NCI-H526 (cell line): ENCODE results near the gene HCFC2.
"Not testable (repeated sequence)": the region's sequence is repeated elsewhere in the genome, so short reads cannot be mapped to it uniquely, and the experiment has no call there.

Experiments used
- DNase-seq, 2 experiments: peaks; one replicate each; lab custom pipeline; 2025; lab: John Stamatoyannopoulos, UW

Gene HCFC2

DNA sequence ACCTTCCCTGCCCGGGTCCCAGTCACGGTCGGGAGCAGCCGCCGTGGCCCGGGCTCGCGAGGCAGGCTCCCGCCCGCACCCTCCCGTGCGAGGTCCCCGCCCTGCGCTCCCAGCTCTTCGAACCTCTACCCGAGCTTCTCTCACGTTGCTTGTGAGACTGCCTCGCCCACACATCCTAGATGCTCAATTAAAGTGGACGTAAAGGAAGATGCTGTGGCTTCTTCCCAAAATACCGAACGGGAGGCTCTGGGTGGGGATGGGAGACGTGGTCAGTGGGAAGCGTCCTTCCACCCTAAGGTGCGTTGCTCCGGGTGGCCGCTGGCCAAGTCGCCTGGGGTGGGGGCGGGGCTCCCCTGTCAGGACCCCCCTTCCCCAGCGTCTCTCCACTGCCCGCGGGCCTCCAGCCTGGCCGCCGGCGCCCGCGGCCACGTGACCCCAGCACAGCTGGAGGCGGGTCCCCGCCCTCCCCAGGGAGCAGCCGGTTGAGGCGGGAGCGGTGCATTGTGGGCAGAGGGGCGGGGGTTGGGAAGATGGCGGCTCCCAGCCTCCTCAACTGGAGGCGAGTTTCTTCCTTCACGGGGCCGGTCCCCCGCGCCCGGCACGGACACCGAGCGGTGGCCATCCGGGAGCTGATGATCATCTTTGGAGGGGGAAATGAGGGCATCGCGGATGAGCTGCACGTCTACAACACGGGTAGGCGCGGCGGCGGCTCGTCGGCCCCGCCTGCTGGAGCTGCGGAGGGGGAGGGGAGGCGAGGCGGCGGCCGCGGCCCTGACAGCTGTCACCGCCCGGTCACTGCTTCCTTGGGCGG is at the start of gene HCFC2:
Gene HCFC2 (plus strand): TSS at position 501 of the 811 bp plus-strand sequence. CDS start 30 bp downstream, at position 531.
- DNase-seq: peak; percentile 66 to 93

DNA sequence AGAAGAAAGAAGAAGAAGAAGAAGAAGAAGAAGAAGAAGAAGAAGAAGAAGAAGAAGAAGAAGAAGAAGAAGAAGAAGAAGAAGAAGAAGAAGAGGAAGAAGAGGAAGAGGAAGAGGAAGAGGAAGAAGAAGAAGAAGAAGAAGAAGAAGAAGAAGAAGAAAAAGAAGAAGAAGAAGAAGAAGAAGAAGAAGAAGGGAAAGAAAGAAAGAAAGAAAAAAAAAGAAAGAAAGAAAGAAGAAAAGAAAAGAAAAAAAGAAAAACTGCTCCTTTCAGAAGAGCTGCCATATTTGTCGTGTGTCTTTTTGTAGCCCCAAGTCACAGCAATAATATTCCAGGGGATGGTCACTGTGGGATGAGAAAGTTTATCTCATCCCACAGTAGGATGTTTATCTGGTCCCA is 42.5 kb upstream of the HCFC2 start:
- DNase-seq: not testable (repeated sequence)

DNA sequence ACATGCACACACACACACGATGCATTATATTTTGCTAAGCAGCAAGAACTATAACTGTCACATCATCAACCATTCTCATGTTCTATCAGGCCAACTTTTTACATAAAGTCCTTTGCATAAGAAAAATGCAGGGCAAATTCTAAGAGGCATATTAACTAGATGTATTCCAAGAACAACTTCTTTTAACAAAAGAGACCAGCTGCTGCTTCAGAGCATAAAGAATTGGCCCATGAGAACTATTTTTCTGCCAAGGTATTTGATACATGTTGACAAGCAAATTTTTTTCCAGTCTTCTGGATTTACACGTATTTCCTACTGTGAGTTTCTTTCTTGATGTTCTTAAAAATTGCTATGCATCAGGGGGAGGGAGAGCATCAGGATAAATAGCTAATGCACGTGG is 41.5 kb upstream of the HCFC2 start:
- DNase-seq: no peak

DNA sequence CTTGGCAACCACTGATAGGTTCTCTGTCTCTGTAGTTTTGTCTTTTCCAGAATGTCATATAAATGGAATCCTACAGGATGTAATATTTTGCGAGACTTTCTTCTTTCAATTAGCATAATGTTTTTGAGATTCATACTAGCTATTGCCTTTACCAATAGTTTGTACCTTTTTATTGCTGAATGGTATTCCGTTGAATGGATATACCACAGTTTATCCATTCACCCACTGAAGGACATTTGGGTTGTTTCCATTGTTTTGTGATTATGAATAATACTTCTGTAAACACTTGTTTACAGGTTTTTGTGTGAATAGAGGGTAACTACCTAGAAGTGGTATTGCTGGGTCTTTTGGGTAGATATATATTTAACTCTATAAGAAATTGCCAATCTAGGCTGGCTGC is 40.6 kb upstream of the HCFC2 start:
- no peak for DNase-seq

DNA sequence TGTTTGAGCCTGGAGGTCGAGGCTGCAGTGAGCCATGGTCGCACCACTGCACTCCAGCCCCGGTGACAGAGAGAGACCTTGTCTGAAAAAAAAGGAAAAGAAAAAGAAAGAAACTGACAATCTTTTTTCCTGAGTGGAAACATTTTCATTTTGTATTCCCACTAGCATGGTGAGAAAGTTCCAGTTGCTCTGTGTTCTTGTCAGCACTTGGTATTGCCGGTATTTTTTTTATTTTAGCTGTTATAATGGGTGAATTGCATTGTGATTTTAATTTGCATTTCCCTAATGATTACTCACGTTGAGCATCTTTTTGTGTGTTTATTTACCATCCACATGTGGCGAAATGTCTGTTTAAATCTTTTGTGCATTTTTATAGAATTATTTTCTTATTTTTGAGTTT is 40.0 kb upstream of the HCFC2 start:
- DNase-seq: no peak

DNA sequence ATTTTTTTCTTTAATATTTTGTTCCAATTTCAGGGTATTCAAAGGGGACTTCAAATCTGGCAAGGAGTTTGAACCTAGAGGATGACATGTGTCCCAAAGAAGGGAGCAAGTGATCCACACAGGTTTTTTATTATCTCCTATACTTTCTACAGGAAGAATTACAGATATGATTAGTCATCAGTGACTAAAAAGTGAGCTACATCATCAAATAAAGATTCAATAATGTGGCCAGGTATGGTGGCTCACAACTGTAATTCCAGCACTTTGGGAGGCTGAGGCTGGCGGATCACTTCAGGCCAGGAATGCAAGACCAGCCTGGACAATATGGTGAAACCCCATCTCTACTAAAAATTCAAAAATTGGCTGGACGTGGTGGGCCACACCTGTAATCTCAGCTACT is 38.6 kb upstream of the HCFC2 start:
- no peak for DNase-seq

DNA sequence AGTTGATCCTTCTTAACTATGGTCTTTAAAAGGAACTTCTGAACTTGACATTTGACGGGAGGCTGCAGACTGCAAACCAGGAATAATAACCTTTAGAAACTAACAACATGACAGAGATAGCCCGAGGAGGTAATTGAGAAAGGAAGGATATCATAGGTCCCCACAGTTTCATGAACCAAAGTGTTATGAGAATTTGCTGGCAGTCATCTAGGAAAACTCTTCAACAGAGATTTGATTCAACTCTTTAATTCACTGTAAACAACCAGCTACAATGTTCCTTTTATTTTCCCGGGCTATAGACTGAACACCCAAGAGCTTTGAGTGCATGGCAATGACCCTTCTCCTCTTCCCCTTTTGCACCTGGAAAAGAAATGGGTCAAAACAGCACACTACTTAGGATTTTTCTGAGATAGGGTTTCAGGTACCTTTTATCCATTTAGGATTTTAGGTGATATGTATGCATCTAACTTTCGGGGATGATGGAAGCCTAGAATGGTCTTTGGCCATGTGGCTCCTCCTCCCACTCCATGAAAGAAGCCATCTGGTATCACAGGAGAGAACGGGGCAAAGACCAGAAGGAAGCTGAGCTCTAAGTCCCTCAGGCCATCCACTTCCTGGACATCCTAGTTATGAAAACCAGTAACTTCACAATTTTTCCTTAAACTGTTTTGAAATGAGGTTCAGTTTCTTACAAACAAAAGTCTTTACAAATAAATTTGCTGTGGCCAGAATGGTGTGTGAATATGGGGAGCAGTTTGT is 37.3 kb upstream of the HCFC2 start:
- no peak for DNase-seq

DNA sequence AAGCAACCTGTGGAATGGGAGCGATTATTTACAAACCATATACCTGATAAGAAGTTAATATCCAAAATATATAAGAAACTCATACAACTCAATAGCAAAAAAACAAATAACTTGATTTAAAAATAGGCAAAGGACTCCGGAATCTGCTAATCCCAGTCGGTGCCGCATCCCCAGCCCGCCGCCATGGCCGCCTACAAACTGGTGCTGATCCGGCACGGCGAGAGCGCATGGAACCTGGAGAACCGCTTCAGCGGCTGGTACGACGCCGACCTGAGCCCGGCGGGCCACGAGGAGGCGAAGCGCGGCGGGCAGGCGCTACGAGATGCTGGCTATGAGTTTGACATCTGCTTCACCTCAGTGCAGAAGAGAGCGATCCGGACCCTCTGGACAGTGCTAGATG is 33.7 kb upstream of the HCFC2 start:
- DNase-seq: not testable (repeated sequence)

DNA sequence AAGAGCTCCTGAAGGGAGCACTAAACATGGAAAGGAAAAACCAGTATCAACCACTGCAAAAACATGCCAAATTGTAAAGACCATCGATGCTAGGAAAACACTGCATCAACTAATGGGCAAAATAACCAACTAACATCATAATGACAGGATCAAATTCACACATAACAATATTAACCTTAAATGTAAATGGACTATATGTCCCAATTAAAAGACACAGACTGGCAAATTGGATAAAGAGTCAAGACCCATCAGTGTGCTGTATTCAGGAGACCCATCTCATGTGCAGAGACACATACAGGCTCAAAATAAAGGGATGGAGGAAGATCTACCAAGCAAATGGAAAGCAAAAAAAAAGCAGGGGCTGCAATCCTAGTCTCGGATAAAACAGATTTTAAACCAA is 28.2 kb upstream of the HCFC2 start:
- DNase-seq: not testable (repeated sequence)

DNA sequence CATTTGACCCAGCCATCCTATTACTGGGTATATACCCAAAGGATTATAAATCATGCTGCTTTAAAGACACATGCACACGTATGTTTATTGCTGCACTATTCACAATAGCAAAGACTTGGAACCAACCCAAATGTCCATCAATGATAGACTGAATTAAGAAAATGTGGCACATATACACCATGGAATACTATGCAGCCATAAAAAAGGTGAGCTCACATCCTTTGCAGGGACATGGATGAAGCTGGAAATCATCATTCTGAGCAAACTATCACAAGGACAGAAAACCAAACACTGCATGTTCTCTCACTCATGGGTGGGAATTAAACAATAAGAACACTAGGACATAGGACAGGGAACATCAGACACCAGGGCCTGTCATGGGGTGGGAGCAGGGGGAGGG is 24.6 kb upstream of the HCFC2 start:
- DNase-seq: not testable (repeated sequence)

DNA sequence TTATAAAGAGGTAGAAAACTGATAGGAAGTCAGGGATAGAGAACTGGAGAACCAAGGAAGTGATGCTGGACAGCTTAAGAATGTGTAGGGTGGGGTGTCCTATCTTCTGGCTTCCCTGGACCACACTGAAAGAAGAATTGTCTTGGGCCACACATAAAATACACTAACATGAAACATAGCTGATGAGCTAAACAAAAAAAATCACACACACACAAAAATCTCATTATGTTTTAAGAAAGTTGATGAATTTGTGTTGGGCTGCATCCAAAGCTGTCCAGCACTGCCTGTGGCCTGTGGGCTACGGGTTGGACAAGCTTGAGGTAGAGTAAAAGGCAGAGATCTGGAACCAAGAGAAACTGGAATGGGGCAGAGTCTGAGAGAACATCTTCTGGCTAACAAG is 21.8 kb upstream of the HCFC2 start:
- no peak for DNase-seq

DNA sequence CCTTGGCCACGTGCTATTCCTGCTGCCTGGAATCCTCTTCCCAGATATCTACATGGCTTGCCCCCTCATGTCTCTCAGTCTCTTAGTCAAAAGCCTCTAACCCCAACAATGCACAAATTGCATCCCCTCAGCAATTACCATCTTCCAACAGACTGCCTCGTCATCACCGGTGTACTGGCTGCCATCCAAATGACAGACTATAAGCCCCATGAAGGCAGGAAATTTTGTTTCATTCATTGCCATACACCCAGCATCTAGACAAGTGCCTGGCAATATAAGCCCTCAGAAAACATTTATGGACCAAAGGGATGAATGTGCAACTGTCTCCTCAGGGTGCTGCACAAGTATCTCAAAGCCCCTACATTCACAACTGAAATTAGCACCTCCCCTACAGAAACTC is 20.2 kb upstream of the HCFC2 start:
- DNase-seq: no peak

DNA sequence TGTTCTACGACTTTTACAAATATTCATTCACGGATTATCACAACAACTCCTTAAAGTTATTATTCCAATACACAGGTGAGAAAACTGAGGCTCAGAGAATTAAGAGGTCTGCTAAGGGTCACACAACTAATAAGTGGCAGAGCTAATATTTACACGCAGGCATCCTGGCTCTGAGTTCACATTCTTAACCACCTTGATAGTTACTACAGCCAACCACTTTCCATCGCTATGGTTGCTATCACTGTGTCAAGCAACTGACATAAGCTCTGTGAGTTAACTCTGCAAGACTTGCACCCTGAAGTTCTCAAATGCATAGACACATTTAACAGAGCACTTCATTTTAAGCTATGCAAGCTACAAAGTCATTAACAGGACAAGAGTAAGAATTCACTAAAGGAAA is 18.0 kb upstream of the HCFC2 start:
- no peak for DNase-seq

DNA sequence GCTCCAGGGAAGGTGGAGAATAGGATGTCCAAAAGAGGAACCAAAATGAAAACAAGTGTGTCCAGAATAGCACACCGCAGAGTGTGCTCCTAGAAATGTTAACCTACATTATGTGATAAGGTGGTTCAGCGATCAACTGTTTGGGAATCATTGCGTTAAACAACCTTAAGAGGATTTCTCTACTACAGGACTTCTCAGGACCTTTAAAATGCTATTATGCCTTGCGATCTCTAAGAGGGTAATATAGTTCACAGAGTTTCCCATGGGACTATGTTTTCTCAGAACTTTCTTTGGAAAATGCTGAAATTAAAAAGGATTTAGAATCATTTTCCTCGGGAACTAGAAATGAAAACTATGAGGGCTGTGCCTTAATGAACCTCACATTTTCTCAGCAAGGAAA is 16.2 kb upstream of the HCFC2 start:
- DNase-seq: no peak

DNA sequence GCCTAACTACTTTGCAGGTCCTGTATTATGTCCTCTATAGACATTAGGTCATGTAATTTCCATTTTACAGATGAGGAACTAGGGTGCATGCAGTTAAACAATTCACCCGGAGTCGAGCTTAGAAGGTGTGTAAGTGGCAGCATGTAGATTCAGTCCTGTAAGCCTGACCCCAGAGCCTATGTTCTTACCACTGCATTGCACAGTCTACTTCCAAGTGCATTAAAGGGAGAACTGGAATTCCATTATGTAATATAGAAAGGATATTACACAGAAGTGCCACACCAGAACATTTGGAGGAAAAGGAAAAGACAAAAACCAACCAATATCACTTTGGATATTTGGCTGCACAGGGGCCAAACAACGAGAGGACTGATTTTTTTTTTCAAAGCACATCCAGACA is 15.5 kb upstream of the HCFC2 start:
- DNase-seq: no peak

DNA sequence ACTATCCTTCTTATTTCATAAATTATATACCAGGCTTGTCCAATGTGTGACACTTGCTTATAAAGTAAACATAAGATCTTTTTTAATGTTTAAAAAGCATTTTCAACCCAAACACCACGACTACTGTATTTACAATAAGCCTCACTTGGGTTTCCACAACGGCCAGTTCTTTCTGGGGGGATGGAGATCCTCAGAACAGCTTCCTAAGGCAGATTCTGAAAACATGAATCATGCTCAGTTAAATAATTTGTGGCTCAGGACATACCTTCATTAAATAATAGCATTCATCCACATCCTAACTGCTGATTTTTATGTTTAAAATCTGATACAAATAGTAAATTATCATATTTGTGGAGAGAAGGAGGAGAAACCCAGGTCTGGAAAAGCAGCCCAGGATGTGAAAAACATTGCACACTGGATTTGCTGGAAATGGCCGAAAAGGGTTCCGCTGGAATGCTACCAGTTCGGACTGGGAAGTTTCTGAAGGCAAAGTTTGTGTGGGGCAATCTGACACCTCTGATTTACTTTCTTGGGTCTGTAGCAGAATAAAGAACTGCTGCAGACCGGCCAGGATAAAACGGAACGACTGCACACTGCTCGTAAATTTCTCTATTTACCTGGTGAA is 14.9 kb upstream of the HCFC2 start:
- DNase-seq: no peak

DNA sequence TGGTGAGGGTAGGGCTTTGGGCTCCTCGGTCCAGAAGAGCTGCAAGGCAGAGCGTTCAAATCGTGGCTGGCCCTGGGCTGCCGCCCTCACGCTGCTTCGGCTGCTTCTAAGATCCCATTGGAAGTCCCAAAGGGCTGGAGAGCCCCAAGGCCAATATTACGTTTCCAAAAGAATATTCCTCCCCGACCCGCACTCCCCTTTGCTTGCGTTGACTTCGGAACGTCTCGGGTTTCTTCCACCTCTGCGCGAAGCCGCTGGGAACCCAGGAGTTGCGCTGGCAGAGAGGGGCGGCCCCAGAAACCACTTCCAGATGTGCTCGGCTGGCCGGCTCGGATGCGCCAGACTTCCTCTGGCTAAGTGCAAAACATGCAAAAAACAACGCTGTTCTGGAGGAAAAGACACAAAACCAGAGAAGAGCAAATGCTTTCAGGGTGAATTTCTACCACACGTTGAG is 14.4 kb upstream of the HCFC2 start, which contains the start of gene GLT8D2:
Gene GLT8D2 (minus strand): TSS at position 285 of the 454 bp plus-strand sequence. CDS start 30,539 bp downstream, outside the sequence.
- peak in 1 of 2 experiments; percentile 49 for DNase-seq

DNA sequence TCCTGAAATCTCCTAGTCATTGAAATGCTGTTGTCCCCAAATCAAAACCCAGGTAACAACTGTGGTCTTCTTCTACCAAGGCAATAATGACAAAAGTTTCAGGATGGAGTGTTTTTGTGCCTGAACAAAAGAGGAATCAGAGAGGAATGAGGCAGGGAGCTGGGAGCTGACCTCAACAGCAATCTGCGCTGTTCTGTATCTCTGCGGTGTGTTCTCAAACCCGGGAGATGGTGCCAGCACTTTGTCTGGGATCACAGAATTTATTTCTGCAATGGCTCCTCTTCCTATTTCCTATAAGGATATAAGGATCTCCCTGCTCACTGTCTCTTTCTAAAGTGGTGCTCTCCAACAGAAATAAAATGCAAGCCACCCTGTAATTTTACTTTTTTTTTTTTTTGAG is 13.9 kb upstream of the HCFC2 start:
- no peak for DNase-seq

DNA sequence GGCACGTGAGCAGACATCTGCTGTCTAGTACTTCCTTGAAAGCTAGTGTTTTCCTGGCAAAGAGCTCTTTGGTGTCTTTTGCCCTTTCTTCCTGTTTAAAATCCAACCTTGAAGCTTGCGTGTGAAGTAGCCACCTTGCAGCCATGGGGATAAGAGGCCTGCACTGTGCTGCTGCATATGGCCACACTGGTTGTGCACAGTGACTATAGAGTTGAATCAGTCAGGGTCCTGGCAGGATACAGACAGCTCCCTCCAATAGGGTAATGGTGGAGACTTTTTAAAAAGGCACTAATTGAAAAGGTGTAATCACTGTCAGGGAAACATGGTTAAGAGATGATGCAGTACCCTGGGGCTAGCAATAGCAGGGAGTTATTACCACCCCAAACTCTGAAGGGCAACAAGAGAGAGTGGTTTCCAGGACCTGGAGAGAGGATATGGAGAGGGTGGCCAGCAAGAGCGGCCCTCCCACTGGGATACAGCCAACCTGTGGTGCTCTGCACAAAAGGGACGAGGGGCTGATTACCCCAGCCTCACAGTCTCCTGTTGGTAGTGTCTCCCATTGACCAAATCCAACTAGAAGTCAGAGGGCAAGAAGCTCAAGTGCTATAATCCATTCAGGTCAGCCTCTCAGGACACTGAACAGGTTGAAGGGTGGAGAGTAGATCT is 9.5 kb upstream of the HCFC2 start:
- no peak for DNase-seq

DNA sequence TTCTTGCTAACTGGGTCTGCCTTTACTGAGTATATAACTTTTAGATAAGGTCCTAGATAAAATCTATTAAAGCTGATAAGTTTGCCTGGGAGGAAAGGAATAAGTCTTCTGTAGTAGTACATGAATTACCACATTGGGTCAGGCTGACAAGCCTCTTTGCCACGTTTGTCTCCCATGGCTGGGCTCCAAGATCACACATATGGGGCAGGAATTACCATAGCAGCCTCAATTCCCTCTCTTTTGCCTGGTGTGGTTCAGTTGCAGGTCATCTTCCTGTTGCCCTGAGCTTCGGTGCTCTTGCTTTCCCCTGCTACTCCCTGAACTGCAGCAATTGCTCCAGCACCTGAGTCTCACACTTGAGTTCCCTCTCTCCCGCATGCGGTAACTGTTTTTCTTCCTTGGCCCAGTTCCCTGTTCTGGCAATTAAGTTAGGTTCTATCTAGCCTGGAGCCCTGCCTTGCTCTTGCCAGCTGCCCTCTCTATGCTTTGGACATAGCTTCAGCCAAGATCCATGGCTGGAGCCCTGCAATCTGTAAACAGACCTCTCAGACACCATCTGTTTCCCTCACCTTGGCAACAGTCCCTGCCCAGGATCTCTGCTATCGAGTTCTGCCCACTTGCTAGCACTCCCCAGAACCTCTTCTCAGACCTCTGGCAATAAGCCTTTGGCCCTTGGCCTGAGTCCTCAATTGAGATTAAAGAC is 8.5 kb upstream of the HCFC2 start:
- DNase-seq: no peak

DNA sequence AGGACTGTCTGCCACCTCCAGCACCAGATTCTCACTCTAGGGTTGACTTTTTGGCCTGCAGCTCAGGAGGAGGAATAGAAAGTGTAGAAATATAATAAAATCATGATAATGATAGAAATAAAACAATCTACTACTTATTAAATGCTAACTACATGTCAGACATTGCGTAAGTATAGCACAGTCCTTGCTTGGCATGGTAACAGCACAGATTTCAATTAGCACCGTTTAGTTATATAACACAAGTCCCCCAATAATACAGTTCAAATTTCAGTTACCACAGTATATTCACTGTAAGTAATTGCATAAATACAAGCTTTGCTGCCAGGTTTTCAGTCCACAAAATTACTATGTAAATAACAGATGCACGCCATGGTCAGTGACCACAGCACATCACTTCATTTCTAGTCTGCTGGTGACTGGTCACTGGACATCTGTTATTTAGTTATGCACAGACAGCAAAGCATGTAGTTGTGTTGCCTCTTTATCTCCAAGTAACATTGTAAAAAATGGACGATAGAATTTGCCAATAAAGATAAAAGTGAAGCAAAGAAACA is 7.8 kb upstream of the HCFC2 start:
- no peak for DNase-seq
